Measurements from ENCODE around the gene PNRC1. TPM values are rescaled to one million over a fixed set of nuclear protein-coding genes. Genes with fewer than 3 reads are reported as not detected.
"Not testable (repeated sequence)": the region's sequence is repeated elsewhere in the genome, so short reads cannot be mapped to it uniquely, and the experiment has no call there.

The PNRC1 gene
- 58.3 and 66.9 TPM in 2 replicates for total RNA-seq (2021)
- Bru-seq, nascent RNA: percentile 96 among the genes with signal in this experiment
- BruChase-seq, experiment 1, labeled RNA remaining after a 2-hour chase: percentile 99 among the genes with signal in this experiment
- BruChase-seq, experiment 2, labeled RNA remaining after a 6-hour chase: percentile 96 among the genes with signal in this experiment
- long read RNA-seq, transcript PNRC1-201 (2 exons, 2,065 nt): major isoform, 61 of 81 reads
- long read RNA-seq, partial matches to known transcripts: 0 of 81 reads
- long read RNA-seq, other reads (novel, unspliced or antisense): 20 of 81 reads

DNA sequence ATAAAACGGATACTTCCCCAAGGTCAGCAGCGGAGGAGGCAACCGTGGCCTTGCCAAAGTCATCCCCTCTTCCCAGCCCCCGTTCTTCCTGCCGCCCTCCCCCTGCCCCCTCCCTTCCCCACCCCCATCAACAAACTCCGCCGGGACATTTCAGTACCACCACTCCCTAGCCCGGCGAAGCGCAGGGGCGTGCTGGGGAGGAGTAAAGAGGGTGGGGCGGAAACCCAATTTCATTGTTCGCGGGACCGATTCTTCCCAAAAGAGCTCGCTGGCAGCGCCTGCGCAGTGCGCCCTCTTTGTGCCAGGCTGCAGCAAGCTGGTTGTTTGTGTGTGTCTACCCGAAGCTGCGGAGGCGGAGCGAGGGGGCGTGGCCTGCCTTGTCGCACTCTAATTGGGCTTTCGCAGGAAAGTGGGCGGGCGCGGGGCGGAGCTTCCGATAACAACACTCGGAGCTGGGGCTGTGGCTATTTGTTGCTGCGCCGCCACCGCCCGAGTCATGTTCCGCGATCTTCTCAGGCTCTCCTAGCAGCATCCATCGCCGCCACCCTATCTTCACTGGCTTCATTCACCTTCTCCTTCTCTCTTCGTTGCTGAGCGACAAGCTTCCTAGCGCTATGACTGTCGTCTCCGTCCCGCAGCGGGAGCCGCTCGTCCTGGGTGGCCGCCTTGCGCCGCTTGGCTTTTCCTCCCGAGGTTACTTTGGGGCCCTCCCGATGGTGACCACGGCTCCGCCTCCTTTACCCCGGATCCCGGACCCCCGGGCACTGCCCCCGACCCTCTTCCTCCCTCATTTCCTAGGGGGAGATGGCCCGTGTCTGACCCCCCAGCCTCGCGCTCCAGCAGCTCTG is at the start of gene PNRC1:
PNRC1 (plus strand) TSS at position 471 of the 848 bp plus-strand sequence; CDS start at position 615, 144 bp downstream.
- H3K4me2 ChIP-seq: peak within 1 kb of the TSS; percentile 89
- H3K79me2 ChIP-seq (ENCODE audit: low read depth): peaks cover 27% of the 10 kb centered on the region
- no peaks in the 10 kb centered on the region; the same call in 1 of the 2 replicates for H3K4me1 ChIP-seq (replicated peaks; ENCODE audit: insufficient read depth)
- POLR2A ChIA-PET (ENCODE audit: unreplicated experiment): interaction anchor here (0.5 to 1.8 kb wide), 8 partner anchors 21 to 556 kb away, joined by 3 to 22 read pairs (median 5); no protein-coding TSS in a partner anchor
- BruUV-seq (replicated peaks): TSS peak; percentile 46
- H2AFZ ChIP-seq: peak within 1 kb of the TSS; percentile 95
- intact Hi-C loops (cut with micrococcal nuclease; ENCODE audit: unreplicated experiment): loop anchor here (1.0 to 5.0 kb wide), 5 partner anchors 66 to 289 kb away; partner anchors contain the start of genes PM20D2 and UBE2J1
- H3K27me3 ChIP-seq (ENCODE audit: insufficient read depth, low read depth): no peaks in the 10 kb centered on the region
- DNase-seq: peak; percentile 91 to 98
- H3K4me3 ChIP-seq: peak within 1 kb of the TSS; percentile 98
- H3K9me2 ChIP-seq (ENCODE audit: insufficient read depth): no peaks in the 10 kb centered on the region
- CTCF ChIA-PET: interaction anchor here (0.6 kb wide), 1 partner anchor 98 kb away, joined by 4 read pairs; no protein-coding TSS in a partner anchor
- H4K20me1 ChIP-seq (ENCODE audit: insufficient read depth): peaks cover 15% of the 10 kb centered on the region
- H3F3A ChIP-seq (ENCODE audit: insufficient read depth, low read depth): 0 out of 2 replicates have a peak, but pooled peaks cover 6% of the 10 kb centered on the region
- TF ChIP-seq, protein P1, sequence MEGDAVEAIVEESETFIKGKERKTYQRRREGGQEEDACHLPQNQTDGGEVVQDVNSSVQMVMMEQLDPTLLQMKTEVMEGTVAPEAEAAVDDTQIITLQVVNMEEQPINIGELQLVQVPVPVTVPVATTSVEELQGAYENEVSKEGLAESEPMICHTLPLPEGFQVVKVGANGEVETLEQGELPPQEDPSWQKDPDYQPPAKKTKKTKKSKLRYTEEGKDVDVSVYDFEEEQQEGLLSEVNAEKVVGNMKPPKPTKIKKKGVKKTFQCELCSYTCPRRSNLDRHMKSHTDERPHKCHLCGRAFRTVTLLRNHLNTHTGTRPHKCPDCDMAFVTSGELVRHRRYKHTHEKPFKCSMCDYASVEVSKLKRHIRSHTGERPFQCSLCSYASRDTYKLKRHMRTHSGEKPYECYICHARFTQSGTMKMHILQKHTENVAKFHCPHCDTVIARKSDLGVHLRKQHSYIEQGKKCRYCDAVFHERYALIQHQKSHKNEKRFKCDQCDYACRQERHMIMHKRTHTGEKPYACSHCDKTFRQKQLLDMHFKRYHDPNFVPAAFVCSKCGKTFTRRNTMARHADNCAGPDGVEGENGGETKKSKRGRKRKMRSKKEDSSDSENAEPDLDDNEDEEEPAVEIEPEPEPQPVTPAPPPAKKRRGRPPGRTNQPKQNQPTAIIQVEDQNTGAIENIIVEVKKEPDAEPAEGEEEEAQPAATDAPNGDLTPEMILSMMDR (conservative IDR thresholded peaks at IDR 0.05): no peak
- TF ChIP-seq EZH2 (IDR thresholded peaks at IDR 0.05; ENCODE audit: low read depth): no peak
- peak within 1 kb of the TSS; percentile 63 for H3K27ac ChIP-seq
- H3K9me3 ChIP-seq (ENCODE audit: insufficient read depth, low read depth): no peaks in the 10 kb centered on the region
- H3K36me3 ChIP-seq (ENCODE audit: low read depth): 0 out of 2 replicates have a peak, but pooled peaks cover 9% of the 10 kb centered on the region

DNA sequence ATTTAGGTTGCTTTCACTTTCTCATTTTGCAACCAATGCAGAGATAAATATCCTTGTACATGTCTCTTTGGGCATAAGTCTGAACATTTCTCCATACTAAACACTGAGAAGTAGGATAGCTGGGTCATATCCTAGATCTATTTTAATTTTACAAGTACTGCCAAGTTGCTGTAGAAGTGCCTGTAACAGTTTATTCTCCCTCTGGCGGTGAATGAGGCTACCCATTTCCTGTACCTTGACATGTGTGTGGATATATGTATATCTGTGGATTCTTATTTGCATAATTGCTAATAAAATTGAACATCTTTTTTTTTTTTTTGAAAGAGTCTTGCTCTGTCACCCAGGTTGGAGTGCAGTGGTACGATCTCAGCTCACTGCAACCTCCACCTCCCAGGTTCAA is 48.0 kb upstream of the PNRC1 start:
- no peaks in the 10 kb centered on the region for H3K79me2 ChIP-seq (ENCODE audit: low read depth)
- CTCF ChIA-PET: no interaction called here
- no peak overlapping the region for H2AFZ ChIP-seq
- no peak for DNase-seq
- H3K36me3 ChIP-seq (ENCODE audit: low read depth): no peaks in the 10 kb centered on the region
- H4K20me1 ChIP-seq (ENCODE audit: insufficient read depth): no peaks in the 10 kb centered on the region
- no peaks in the 10 kb centered on the region for H3K9me3 ChIP-seq (ENCODE audit: insufficient read depth, low read depth)
- H3K4me2 ChIP-seq: no peak overlapping the region
- no peaks in the 10 kb centered on the region for H3K9me2 ChIP-seq (ENCODE audit: insufficient read depth)
- H3K27ac ChIP-seq: no peak overlapping the region
- no peak overlapping the region for H3K4me3 ChIP-seq
- no peaks in the 10 kb centered on the region for H3F3A ChIP-seq (ENCODE audit: insufficient read depth, low read depth)
- intact Hi-C loops (cut with micrococcal nuclease; ENCODE audit: unreplicated experiment): no loop called here
- POLR2A ChIA-PET (ENCODE audit: unreplicated experiment): no interaction called here
- H3K4me1 ChIP-seq (replicated peaks; ENCODE audit: insufficient read depth): peaks cover 10% of the 10 kb centered on the region; the same call in 1 of the 2 replicates
- no peaks in the 10 kb centered on the region for H3K27me3 ChIP-seq (ENCODE audit: insufficient read depth, low read depth)
- BruUV-seq (replicated peaks): no TSS peak
- no peak for TF ChIP-seq EZH2 (IDR thresholded peaks at IDR 0.05; ENCODE audit: low read depth)

DNA sequence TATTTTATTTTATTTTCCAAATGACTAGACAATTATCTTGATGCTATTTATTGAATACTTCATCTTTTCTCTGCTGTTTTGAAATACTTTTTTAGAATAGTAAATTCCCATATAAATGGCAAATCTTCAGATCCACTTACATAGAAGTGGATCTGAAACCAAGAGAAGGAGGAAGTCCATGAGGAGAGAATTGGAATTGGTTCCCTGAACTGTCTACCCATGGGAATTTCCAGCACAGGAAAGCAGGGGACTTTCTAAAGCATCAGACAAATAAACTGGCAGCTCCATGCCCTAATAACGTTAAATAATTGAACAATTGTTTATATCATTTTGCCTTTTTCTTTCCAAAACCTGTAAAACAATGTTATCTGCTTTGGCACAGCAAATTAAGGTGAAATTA is 47.1 kb upstream of the PNRC1 start:
- H4K20me1 ChIP-seq (ENCODE audit: insufficient read depth): no peaks in the 10 kb centered on the region
- no peak for DNase-seq
- TF ChIP-seq EZH2 (IDR thresholded peaks at IDR 0.05; ENCODE audit: low read depth): no peak
- TF ChIP-seq, protein P1 (conservative IDR thresholded peaks at IDR 0.05): no peak
- BruUV-seq (replicated peaks): no TSS peak
- ChIA-PET POLR2A (ENCODE audit: unreplicated experiment) (no interaction called here), CTCF (no interaction called here)
- H3K4me2 ChIP-seq: no peak overlapping the region
- H3K9me2 ChIP-seq (ENCODE audit: insufficient read depth): no peaks in the 10 kb centered on the region
- H3K4me1 ChIP-seq (replicated peaks; ENCODE audit: insufficient read depth): peaks cover 10% of the 10 kb centered on the region; the same call in 1 of the 2 replicates
- no peaks in the 10 kb centered on the region for H3K36me3 ChIP-seq (ENCODE audit: low read depth)
- H2AFZ ChIP-seq: no peak overlapping the region
- no peak overlapping the region for H3K27ac ChIP-seq
- no peaks in the 10 kb centered on the region for H3F3A ChIP-seq (ENCODE audit: insufficient read depth, low read depth)
- H3K79me2 ChIP-seq (ENCODE audit: low read depth): no peaks in the 10 kb centered on the region
- no peaks in the 10 kb centered on the region for H3K27me3 ChIP-seq (ENCODE audit: insufficient read depth, low read depth)
- no peaks in the 10 kb centered on the region for H3K9me3 ChIP-seq (ENCODE audit: insufficient read depth, low read depth)
- H3K4me3 ChIP-seq: no peak overlapping the region
- intact Hi-C loops (cut with micrococcal nuclease; ENCODE audit: unreplicated experiment): no loop called here

DNA sequence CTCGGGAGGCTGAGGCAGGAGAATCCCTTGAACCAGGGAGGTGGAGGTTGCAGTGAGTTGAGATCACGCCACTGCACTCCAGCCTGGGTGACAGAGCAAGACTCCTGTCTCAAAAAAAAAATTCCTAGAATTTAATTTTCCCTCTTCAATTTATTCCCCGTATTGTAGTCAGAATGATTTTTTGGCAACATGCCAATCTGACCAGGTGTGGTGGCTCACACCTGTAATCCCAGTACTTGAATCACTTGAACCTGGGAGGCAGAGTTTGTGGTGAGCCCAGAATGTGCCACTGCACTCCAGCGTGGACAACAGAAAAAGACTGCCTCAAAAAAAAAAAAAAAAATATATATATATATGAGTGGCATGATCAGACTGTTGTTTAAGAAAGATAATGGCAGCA is 46.4 kb upstream of the PNRC1 start:
- BruUV-seq (replicated peaks); POLR2A ChIA-PET (ENCODE audit: unreplicated experiment); H4K20me1 ChIP-seq (ENCODE audit: insufficient read depth); H3K36me3 ChIP-seq (ENCODE audit: low read depth); H2AFZ ChIP-seq; H3K79me2 ChIP-seq (ENCODE audit: low read depth); CTCF ChIA-PET; intact Hi-C loops (cut with micrococcal nuclease; ENCODE audit: unreplicated experiment); DNase-seq; H3K4me2 ChIP-seq; H3K9me2 ChIP-seq (ENCODE audit: insufficient read depth); H3F3A ChIP-seq (ENCODE audit: insufficient read depth, low read depth); H3K27ac ChIP-seq; H3K27me3 ChIP-seq (ENCODE audit: insufficient read depth, low read depth); H3K4me3 ChIP-seq; H3K9me3 ChIP-seq (ENCODE audit: insufficient read depth, low read depth): not testable (repeated sequence)
- H3K4me1 ChIP-seq (replicated peaks; ENCODE audit: insufficient read depth): peaks cover 10% of the 10 kb centered on the region; the same call in 1 of the 2 replicates

All from PC-9 (cell line).